GM10266 (cell line): Measurements from ENCODE around the gene COMMD10.
"Not testable (repeated sequence)": the region's sequence is repeated elsewhere in the genome, so short reads cannot be mapped to it uniquely, and the experiment has no call there.

Source experiments
- DNase-seq: peaks from one replicate; pipeline ENCODE4 v3.0.0; 2012; ENCODE audit errors: extremely low spot score
- CTCF ChIP-seq: IDR thresholded peaks from 2 replicates; pipeline ENCODE4 v1.5.1; 2012; ENCODE audit warnings: mild to moderate bottlenecking, low read depth; ENCODE audit not compliant: control insufficient read depth, insufficient read depth; ENCODE audit errors: missing control alignments

Gene COMMD10

GRCh38 chr5:116097301-116097700 is 12.5 kb downstream of the COMMD10 start:
- DNase-seq: no peak
- no peak for TF ChIP-seq CTCF

GRCh38 chr5:116098998-116099397 is 14.2 kb downstream of the COMMD10 start:
- TF ChIP-seq CTCF: no peak
- DNase-seq: no peak

DNA sequence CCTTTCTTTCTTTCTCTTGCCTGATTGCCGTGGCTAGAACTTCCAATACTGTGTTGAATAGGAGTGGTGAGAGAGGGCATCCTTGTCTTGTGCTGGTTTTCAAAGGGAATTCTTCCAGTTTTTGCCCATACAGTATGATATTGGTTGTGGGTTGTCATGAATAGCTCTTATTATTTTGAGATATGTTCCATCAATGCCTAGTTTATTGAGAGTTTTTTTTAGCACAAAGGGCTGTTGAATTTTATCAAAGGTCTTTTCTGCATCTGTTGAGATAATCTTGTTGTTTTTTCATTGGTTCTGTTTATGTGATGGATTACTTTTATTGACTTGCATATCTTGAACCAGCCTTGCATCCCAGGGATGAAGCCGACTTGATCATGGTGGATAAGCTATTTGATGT is 20.1 kb downstream of the COMMD10 start:
- not testable (repeated sequence) for DNase-seq

- no peak for DNase-seq
- no peak for TF ChIP-seq CTCF
Observed at GRCh38 chr5:116115163-116115562, 30.3 kb downstream of the COMMD10 start.

DNA sequence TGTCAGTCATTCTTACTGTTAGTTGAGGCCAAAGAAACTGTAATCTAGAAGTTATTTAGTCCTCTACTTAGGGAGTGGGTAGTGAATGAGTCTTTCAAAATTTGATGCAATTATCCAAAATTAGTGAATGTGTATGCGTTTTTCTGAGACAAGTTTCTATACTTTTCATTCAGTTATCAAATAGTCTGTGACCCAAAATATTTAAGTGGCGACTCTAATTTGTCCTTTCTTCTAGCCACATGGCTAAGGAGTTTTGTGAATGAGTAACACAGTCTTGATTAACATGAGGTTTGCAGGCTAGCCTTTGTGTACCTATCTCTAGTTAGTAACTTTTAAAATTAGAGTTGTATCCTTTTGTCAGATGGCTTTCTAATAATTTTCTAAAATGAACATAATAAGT is 45.6 kb downstream of the COMMD10 start:
- DNase-seq: no peak
- TF ChIP-seq CTCF: no peak

DNA sequence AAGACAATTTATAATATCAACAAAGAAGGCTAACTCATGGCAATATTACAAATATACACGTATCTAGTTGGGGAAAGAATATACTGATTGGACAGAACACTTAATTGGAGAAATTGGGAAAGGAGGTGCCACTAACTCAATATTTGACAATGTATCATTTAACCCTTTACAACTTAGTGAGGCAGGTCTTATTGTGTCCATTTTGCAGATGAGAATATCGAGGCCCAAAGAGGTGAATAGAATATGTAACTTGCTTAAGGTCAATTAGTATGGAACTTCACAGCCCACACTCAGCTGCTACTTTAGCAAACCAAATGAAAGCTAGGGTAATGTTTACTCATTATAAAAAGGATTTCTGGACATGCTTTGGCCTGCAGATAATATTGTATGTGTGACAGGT is 46.2 kb downstream of the COMMD10 start:
- TF ChIP-seq CTCF: no peak
- no peak for DNase-seq

DNA sequence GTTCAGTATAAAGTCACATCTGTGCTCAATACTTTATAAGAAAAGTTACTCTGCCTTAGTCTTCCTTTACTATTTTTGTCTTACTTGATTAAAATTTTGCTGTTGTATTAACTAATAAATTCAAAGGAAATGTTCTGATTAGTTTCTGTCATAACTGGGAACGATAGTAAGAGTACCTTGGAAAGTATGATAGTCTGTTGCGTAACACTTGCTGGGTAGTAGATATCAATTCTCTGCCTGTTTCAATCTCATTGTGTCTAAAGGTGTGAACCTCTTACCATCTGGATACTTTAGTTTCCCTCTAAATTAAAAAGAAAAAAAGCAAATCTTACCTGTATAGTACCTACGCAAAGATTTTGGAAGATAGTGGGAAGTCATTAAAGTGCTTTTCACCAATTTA is 48.5 kb downstream of the COMMD10 start:
- no peak for TF ChIP-seq CTCF
- no peak for DNase-seq

DNA sequence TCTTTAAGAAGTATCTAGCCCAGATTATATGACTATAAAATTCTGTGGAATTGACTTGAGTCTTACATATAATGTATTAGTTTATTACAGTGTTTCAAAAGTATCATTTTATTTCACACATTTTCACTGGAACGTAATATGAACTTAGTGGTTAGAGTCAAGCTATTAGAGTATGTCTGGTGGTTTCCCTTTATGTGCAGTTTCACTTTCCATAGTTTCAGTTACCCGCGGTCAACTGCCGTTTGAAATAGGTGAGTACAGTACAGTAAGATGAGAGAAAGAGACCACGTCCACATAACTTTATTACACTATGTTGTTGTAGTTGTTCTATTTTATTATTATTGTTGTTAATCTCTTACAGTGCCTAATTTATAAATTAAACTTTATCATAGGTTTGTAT is 50.5 kb downstream of the COMMD10 start:
- TF ChIP-seq CTCF: no peak
- peak; percentile 30 for DNase-seq
